Osteoblast (primary cell): ENCODE measurements around the gene PCTP. TPM values are rescaled to one million over a fixed set of nuclear protein-coding genes. Genes with fewer than 3 reads are reported as not detected.

ENCODE experiments used
- DNase-seq: peaks from one replicate; pipeline ENCODE4 v3.0.0; 2011; ENCODE audit warnings: low spot score, mixed read lengths; ENCODE audit not compliant: insufficient read length; ENCODE audit errors: missing footprints
- H2AFZ ChIP-seq: 2 replicates; pipeline ENCODE4 v1.6.0; 2011; ENCODE audit warnings: mild to moderate bottlenecking, low read length
- H3K27ac ChIP-seq: 2 replicates; pipeline ENCODE4 v1.5.1; 2011; ENCODE audit warnings: mild to moderate bottlenecking, low read depth, low read length, moderate library complexity
- H3K27me3 ChIP-seq: 2 replicates; pipeline ENCODE4 v1.6.0; 2012; ENCODE audit warnings: mild to moderate bottlenecking, control low read depth, inconsistent platforms, low read length, moderate library complexity; ENCODE audit not compliant: insufficient read depth
- H3K36me3 ChIP-seq: 2 replicates; pipeline ENCODE4 v1.5.1; 2011; ENCODE audit warnings: mild to moderate bottlenecking, low read length, control low read depth, moderate library complexity; ENCODE audit not compliant: insufficient read depth
- H3K4me1 ChIP-seq: 2 replicates; pipeline ENCODE4 v1.5.1; 2011; ENCODE audit warnings: mild to moderate bottlenecking, low read length, control low read depth, moderate library complexity; ENCODE audit not compliant: insufficient read depth
- H3K4me2 ChIP-seq: 2 replicates; pipeline ENCODE4 v1.6.0; 2011; ENCODE audit warnings: mild to moderate bottlenecking, low read length; ENCODE audit not compliant: insufficient read depth
- H3K4me3 ChIP-seq: fragments of 200-600 bp; sonication (generic); 3 replicates; pipeline ENCODE4 v1.5.1; 2012; ENCODE audit warnings: mild to moderate bottlenecking, low read length, inconsistent platforms; ENCODE audit not compliant: insufficient read depth
- H3K79me2 ChIP-seq: 2 replicates; pipeline ENCODE4 v1.6.0; 2012; ENCODE audit warnings: mild to moderate bottlenecking, low read length, control low read depth, inconsistent platforms; ENCODE audit not compliant: insufficient read depth
- H3K9me3 ChIP-seq: 2 replicates; pipeline ENCODE4 v1.5.1; 2011; ENCODE audit warnings: low read depth, low read length, control low read depth
- H4K20me1 ChIP-seq: 2 replicates; pipeline ENCODE4 v1.6.0; 2012; ENCODE audit warnings: mild to moderate bottlenecking, low read length, control low read depth; ENCODE audit not compliant: insufficient read depth
- total RNA-seq: library from RNA; depleted of rRNA; stranded (reverse); fragments of >200 nt; gene quantifications from 2 replicates; pipeline ENCODE4 v1.2.3, GENCODE V29; 2012
- TF ChIP-seq, protein P1 (sequence below): IDR thresholded peaks from 2 replicates; pipeline ENCODE4 v1.5.1; 2011; ENCODE audit warnings: mild to moderate bottlenecking, low read depth, low read length, moderate library complexity; ENCODE audit errors: extremely low read depth

Gene PCTP
- total RNA-seq, 1 donor = 9.8 TPM

DNA sequence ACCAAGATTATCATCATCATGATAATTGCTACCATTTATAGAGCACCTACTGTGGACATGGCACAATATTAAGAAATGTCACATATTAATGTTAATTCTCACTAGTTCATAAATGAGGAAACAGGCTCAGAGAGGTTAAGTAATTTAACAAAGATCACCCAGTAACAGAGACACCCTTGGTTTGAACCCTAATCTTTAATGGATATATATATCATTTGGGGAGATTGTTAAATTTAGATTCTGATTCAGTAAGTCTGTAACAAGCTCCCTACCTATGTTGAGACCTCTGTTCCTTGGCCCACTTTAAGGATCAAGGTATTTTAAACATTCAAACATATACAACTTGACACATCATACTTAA, 27.4 kb upstream of the PCTP start:
- Histone ChIP-seq H3K4me2 (peak overlapping the region; percentile 82), H3K27ac (peak overlapping the region; percentile 37), H2AFZ (no peak overlapping the region)

GRCh38 chr17:55726440-55726839, 24.4 kb upstream of the PCTP start:
- H3K27me3 ChIP-seq = no peaks in the 10 kb centered on the region
- TF ChIP-seq, protein P1, sequence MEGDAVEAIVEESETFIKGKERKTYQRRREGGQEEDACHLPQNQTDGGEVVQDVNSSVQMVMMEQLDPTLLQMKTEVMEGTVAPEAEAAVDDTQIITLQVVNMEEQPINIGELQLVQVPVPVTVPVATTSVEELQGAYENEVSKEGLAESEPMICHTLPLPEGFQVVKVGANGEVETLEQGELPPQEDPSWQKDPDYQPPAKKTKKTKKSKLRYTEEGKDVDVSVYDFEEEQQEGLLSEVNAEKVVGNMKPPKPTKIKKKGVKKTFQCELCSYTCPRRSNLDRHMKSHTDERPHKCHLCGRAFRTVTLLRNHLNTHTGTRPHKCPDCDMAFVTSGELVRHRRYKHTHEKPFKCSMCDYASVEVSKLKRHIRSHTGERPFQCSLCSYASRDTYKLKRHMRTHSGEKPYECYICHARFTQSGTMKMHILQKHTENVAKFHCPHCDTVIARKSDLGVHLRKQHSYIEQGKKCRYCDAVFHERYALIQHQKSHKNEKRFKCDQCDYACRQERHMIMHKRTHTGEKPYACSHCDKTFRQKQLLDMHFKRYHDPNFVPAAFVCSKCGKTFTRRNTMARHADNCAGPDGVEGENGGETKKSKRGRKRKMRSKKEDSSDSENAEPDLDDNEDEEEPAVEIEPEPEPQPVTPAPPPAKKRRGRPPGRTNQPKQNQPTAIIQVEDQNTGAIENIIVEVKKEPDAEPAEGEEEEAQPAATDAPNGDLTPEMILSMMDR = no peak
- H3K4me1 ChIP-seq = peaks cover 65% of the 10 kb centered on the region
- no peaks in the 10 kb centered on the region for H3K36me3 ChIP-seq
- DNase-seq = peak; percentile 70
- H3K27ac ChIP-seq = no peak overlapping the region
- no peaks in the 10 kb centered on the region for H3K9me3 ChIP-seq
- no peak overlapping the region for H3K4me3 ChIP-seq
- H4K20me1 ChIP-seq = no peaks in the 10 kb centered on the region
- no peaks in the 10 kb centered on the region for H3K79me2 ChIP-seq
- H3K4me2 ChIP-seq = peak overlapping the region; percentile 55
- H2AFZ ChIP-seq = no peak overlapping the region

More for the DNA sequence above, 27.4 kb upstream of the PCTP start:
- Histone ChIP-seq H3K79me2 (no peaks in the 10 kb centered on the region), H3K27me3 (no peaks in the 10 kb centered on the region), H3K36me3 (no peaks in the 10 kb centered on the region), H3K4me1 (peaks cover 51% of the 10 kb centered on the region), H3K9me3 (no peaks in the 10 kb centered on the region), H4K20me1 (no peaks in the 10 kb centered on the region), H3K4me3 (no peak overlapping the region)
- TF ChIP-seq, protein P1 = no peak
- DNase-seq = no peak

GRCh38 chr17:55727275-55727674, 23.6 kb upstream of the PCTP start:
- H3K27me3 ChIP-seq = no peaks in the 10 kb centered on the region
- H3K4me2 ChIP-seq = no peak overlapping the region
- no peak overlapping the region for H3K27ac ChIP-seq
- no peaks in the 10 kb centered on the region for H3K36me3 ChIP-seq
- DNase-seq = no peak
- H3K9me3 ChIP-seq = no peaks in the 10 kb centered on the region
- H3K4me3 ChIP-seq = no peak overlapping the region
- peaks cover 67% of the 10 kb centered on the region for H3K4me1 ChIP-seq
- H2AFZ ChIP-seq = no peak overlapping the region
- H4K20me1 ChIP-seq = no peaks in the 10 kb centered on the region
- TF ChIP-seq, protein P1 = no peak
- no peaks in the 10 kb centered on the region for H3K79me2 ChIP-seq

- no peak for DNase-seq
- H3K4me2 ChIP-seq = no peak overlapping the region
- no peak overlapping the region for H3K4me3 ChIP-seq
- no peaks in the 10 kb centered on the region for H3K9me3 ChIP-seq
- H3K79me2 ChIP-seq = no peaks in the 10 kb centered on the region
- no peaks in the 10 kb centered on the region for H3K36me3 ChIP-seq
- TF ChIP-seq, protein P1 = no peak
- peak overlapping the region; percentile 24 for H2AFZ ChIP-seq
- peaks cover 67% of the 10 kb centered on the region for H3K4me1 ChIP-seq
- H3K27me3 ChIP-seq = no peaks in the 10 kb centered on the region
- H3K27ac ChIP-seq = no peak overlapping the region
- no peaks in the 10 kb centered on the region for H4K20me1 ChIP-seq
These were observed 22.9 kb upstream of the PCTP start for GRCh38 chr17:55727920-55728319.
